Right lobe of liver (tissue), 6 donors: ENCODE data around the gene MAST4. TPM values are rescaled to one million over a fixed set of nuclear protein-coding genes. Genes with fewer than 3 reads are reported as not detected.

Experiments used
- ATAC-seq, 4 donors: fragments of 200-7000 bp; cut with Tn5 transposase; one replicate each; pipeline ENCODE4 v1.9.1; 2020; ENCODE audit warnings: mild to moderate bottlenecking in 4 of 4, moderate library complexity in 4 of 4
- DNase-seq, 3 donors: peaks; one replicate each; pipeline ENCODE4 v3.0.0-alpha.2; 2020
- H3K27ac ChIP-seq, 3 donors: fragments of 200-600 bp; one replicate each; pipeline ENCODE4 v1.8.0; 2022
- H3K27me3 ChIP-seq, 2 donors: fragments of 200-600 bp; one replicate each; pipeline ENCODE4 v1.8.0; 2022
- H3K36me3 ChIP-seq, 4 donors: fragments of 200-600 bp; sonication (generic) in 1 of 4; one replicate each; pipeline versions ENCODE4 v1.5.1 to v1.8.0; 2017 to 2022; ENCODE audit warnings: control low read depth in 1 of 4
- H3K4me1 ChIP-seq, 4 donors: fragments of 200-600 bp; sonication (generic) in 1 of 4; one replicate each; pipeline versions ENCODE4 v1.5.1 to v1.8.0; 2017 to 2022; ENCODE audit warnings: control low read depth in 1 of 4
- H3K4me3 ChIP-seq, 3 donors: fragments of 200-600 bp; one replicate each; pipeline ENCODE4 v1.8.0; 2022
- H3K9me3 ChIP-seq, 4 donors: fragments of 200-600 bp; sonication (generic) in 1 of 4; one replicate each; pipeline versions ENCODE4 v1.5.1 to v1.8.0; 2017 to 2022; ENCODE audit warnings: control low read depth in 1 of 4
- CTCF ChIP-seq, 4 donors: fragments of 200-600 bp in 3 of 4; fragments of 450-650 bp in 1 of 4; IDR thresholded peaks; one replicate each; pipeline versions ENCODE4 v1.5.1 to v1.8.0; 2016 to 2022; ENCODE audit warnings: antibody characterized with exemption in 4 of 4, mild to moderate bottlenecking in 2 of 4
- POLR2A ChIP-seq: fragments of 450-650 bp; IDR thresholded peaks from one replicate; pipeline ENCODE4 v1.6.1; 2017; ENCODE audit warnings: antibody characterized with exemption, mild to moderate bottlenecking
- WGBS: methylation state at CpG from one replicate; pipeline ENCODE4 v1.1.6; 2018; ENCODE audit warnings: low coverage, low lambda C conversion rate; ENCODE audit not compliant: insufficient coverage; ENCODE audit errors: missing lambda C conversion rate; 5-methylcytosine and 5-hydroxymethylcytosine counted together
- intact Hi-C, 2 donors: fragments of 100-400 bp; cut with DNase I; formaldehyde crosslinking; loops; one replicate each; pipeline versions ENCODE4 v1.11.2 to v1.14.1; 2022
- total RNA-seq, 6 experiments: library from RNA; depleted of rRNA in 2 of 6; stranded (reverse); fragments of >200 nt in 2 of 6; fragmentation: NEBNext Ultra II Directional in 3 of 6; extraction: Animal tissue kit (Norgen Biotek cat#: 25700) in 3 of 6; gene quantifications; one replicate each; pipeline versions ENCODE4 v1.1.0 to v1.2.4, GENCODE V29; 2016 to 2023
- donor health status: DM: no; HTN: yes; CAD: no.
- donor health status: DM: no; HTN: no; CAD: no.
- donor health status: DM: no; HTN: no; CAD: no.
- donor health status: DM: no; HTN: yes; CAD: no.
- donor health status: DM: no; HTN: yes; CAD: no.

The MAST4 gene
- total RNA-seq, 6 experiments from 2014 or later: 9.4 to 23.5 (median 13.9) TPM

GRCh38 chr5:67063791-67064190 lies 467.6 kb downstream of the MAST4 start:
- intact Hi-C loops: no loop called here
- H3K36me3 ChIP-seq: peaks cover 0 to 3% (median 0%) of the 10 kb centered on the region in 4 donors
- H3K4me3 ChIP-seq: no peak overlapping the region
- H3K4me1 ChIP-seq: no peaks in the 10 kb centered on the region
- H3K9me3 ChIP-seq: no peaks in the 10 kb centered on the region
- no peak overlapping the region for H3K27ac ChIP-seq
- TF ChIP-seq CTCF (IDR thresholded peaks at IDR 0.05) (no peak), POLR2A (no peak)
- no peak for DNase-seq
- 90% methylated on average over 3 of the region's 3 CpGs for WGBS
- H3K27me3 ChIP-seq: no peaks in the 10 kb centered on the region
- ATAC-seq: no peak

- 58% methylated on average over 4 of the region's 4 CpGs for whole genome bisulfite sequencing
- intact Hi-C loops: no loop called here
Observed at GRCh38 chr5:67065237-67065636, 469.0 kb downstream of the MAST4 start.

GRCh38 chr5:67065696-67066095 lies 469.5 kb downstream of the MAST4 start:
- H3K36me3 ChIP-seq: peaks cover 0 to 3% (median 0%) of the 10 kb centered on the region in 4 donors
- H3K27me3 ChIP-seq: no peaks in the 10 kb centered on the region
- no peak for TF ChIP-seq POLR2A
- no peak for TF ChIP-seq CTCF (IDR thresholded peaks at IDR 0.05)
- no peak for ATAC-seq
- 87% methylated on average over 1 of the region's 1 CpG for WGBS
- no peak overlapping the region for H3K4me3 ChIP-seq
- H3K4me1 ChIP-seq: no peaks in the 10 kb centered on the region
- no peak for DNase-seq
- intact Hi-C loops: no loop called here
- H3K9me3 ChIP-seq: no peaks in the 10 kb centered on the region
- H3K27ac ChIP-seq: no peak overlapping the region

More at GRCh38 chr5:67065237-67065636, 469.0 kb downstream of the MAST4 start:
- Histone ChIP-seq H3K27ac (peak overlapping the region in 1 of 3 donors; percentile 19), H3K4me3 (no peak overlapping the region), H3K4me1 (no peaks in the 10 kb centered on the region), H3K27me3 (no peaks in the 10 kb centered on the region), H3K36me3 (peaks cover 0 to 3% (median 0%) of the 10 kb centered on the region in 4 donors), H3K9me3 (no peaks in the 10 kb centered on the region)
- TF ChIP-seq POLR2A (no peak), CTCF (IDR thresholded peaks at IDR 0.05) (no peak)
- no peak for DNase-seq
- ATAC-seq: peak in 2 of 4 donors; percentile 20 to 49

GRCh38 chr5:67066815-67067214 lies 470.6 kb downstream of the MAST4 start:
- no peak for TF ChIP-seq POLR2A
- no peak for TF ChIP-seq CTCF (IDR thresholded peaks at IDR 0.05)
- intact Hi-C loops: no loop called here
- 18% methylated on average over 1 of the region's 1 CpG for WGBS
- H3K27me3 ChIP-seq: no peaks in the 10 kb centered on the region
- ATAC-seq (peak in 1 of 4 donors; percentile 46), DNase-seq (no peak)
- no peak overlapping the region for H3K4me3 ChIP-seq
- no peaks in the 10 kb centered on the region for H3K9me3 ChIP-seq
- H3K36me3 ChIP-seq: peaks cover 0 to 3% (median 0%) of the 10 kb centered on the region in 4 donors
- H3K4me1 ChIP-seq: no peaks in the 10 kb centered on the region
- H3K27ac ChIP-seq: no peak overlapping the region
